Activated gamma-delta T cell treated with Interleukin-2 at 50 U/mL for 16 hours (primary cell): ENCODE results near the gene PHKA2.

Source experiments
- DNase-seq: peaks from one replicate; pipeline ENCODE4 v3.0.0-alpha.2; 2020

PHKA2 gene

DNA sequence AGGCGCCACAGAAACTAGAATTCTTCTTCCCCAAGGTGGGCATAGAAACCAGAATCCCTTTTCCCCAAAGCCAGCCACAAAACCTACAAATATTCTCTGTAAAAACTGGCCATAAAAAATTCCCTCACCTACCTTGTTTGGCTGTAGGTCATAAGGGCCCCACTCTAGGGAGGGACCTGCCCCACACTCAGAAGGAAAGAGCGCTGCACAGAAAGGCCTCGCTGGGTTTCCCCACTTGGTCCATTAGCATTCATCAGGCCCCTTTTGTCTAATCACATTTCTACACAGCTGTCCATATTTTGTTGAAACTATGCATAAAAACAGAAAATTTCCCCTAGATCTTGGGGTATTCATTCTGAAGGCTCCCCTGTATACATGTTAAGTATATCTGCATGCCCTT lies 54.1 kb downstream of the PHKA2 start:
- no peak for DNase-seq

DNA sequence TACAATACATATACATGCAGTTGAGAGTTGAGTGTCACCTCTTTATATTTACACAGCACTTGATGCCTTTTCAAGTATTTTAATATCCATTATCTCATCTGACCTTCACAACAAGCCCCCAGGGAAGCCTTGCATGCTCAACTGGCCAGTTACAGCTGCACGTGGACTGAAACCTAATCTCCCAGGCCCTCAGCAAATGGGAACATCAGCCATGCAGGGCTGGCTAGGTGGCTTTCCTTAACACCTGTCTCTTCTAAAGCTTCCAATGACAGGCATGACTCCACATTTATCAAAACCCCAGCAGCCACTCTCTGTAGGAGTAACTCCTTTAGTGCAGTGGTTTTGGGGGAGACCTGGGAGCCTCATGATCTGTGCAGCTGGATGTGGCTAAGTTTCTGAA lies 56.4 kb downstream of the PHKA2 start:
- DNase-seq = no peak

DNA sequence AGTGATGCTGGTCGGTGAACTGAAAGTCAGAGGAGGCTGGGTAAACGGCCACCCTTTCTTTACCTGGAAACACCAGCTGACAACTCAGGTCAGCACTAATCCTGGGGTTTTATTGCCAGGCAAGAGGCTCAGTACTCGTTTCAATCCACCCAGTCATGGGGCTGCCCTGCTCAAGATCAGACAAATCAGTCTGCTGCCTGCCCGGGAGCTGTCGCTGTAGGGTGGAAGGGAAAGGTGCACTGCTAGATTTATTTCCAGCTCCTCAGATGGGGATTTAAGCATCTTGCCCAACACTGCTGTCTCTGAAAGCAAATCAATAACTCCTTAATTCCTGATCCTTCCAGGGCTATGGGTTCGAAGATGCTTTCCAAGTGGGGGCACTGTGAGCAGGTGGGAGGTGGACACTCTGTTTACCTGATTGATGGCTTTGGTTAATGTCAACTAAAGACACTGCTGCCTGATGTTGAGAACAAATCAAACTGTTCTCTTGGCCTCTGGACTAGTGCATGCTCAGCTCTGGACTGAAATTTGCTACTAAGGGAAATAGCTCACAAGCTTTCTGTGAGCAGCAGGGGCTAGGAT lies 59.3 kb downstream of the PHKA2 start:
- DNase-seq = no peak

GRCh38 chrX:18920566-18920965 lies 63.3 kb downstream of the PHKA2 start:
- no peak for DNase-seq

DNA sequence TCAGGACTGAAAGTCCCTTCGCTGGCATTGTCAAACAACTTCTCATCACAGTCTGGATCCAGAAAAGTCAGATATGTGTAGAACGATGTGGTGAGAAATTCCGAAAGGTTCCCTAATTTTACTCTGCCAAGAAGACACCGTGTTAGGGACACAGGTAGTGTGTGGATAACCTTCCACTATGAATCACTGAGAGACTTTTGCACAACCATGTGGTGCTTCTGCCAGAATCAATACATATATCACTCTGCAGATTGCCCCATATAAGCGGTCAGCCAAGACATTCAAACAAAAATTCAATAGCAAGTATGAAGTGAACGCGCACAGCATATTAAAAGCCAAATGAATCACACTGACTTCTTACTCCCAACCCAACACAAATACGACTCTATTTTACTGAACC lies 63.8 kb downstream of the PHKA2 start:
- no peak for DNase-seq

- no peak for DNase-seq
These were observed 66.1 kb downstream of the PHKA2 start for GRCh38 chrX:18917831-18918230.

DNA sequence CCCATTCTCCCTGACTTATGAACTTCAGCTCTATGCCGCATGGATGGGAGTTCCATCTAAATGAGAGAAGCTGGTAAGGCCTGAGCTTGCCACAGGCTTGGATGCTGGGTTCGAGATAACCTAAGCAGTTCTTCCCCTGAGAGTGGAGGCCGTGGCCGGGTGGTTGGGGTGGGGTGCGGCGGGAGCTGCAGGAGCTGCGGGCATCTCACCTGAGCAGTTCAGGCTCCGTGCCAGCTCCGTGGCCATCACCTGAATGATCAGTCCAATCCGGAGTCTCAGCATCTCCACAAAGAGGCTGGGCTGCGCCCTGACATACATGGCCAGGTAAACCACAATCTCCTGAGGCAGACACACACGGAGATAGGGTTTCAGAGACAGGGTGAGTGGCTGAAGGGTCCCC lies 77.6 kb downstream of the PHKA2 start:
- no peak for DNase-seq

DNA sequence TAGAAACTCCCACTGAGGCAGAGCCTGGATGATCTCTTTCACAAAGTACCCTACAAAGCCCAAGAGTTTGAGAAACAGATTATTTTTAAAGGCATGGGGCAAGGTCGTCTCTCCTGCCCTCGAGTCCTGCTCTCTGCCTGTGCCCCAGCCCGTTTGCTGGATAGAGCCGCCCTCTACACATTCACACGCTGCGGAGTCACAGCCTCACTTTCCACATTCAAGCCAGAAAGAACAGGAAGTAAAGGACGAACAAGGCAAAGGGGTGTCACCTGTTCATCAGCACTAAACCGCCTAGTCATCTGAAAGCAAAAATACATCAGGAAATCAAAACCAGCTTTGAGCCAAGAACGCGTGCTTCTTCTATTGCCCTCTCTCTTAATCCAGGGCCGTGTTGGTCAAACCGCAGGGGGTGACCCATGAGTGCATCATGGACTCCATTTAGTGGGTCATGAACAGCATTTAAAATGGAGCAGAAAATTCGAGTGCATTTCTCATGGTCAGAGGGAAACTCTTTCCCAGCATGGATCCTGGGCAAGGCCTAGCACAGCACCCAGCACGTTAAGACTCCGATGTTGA lies 83.4 kb downstream of the PHKA2 start:
- no peak for DNase-seq

- no peak for DNase-seq
These were observed 84.0 kb downstream of the PHKA2 start for GRCh38 chrX:18899796-18900380.

DNA sequence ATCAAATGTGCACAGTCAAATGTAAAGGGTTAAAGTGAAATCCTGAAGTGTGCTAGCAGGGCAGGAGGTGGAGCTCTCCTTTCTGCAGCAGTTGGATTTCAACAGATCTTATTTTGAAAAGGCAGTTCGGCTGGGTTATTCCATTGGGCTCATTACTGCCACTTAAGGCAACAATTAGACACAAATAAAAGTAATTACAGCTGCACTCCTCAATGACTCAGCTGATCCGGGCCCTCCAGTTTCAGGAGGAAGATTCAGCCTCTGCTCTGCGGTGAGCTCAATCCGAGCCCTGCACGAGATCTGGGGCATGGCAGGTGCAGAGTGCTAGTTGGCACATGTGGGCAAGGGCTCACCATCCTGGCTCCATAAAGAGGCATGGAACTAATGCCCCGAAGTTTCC lies 85.4 kb downstream of the PHKA2 start:
- no peak for DNase-seq

DNA sequence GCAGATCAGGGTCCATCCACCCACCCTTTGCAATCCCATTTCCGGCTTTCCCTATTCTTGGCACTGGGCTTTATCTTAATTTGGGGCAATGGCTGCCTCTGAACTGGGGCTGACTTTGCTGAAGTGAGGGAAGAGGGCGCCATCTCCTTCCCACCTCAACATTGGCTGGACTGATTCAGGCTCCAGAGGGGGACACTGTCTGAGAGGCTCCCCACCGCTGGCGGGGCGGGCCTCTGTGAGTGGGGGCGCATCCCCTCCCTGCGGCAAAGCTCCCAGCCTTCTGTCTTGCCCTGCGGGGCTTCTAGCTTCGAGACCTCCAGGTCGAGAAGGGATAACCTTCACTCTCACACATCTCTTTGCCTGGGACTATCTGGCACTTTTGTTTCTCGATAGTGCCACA lies 85.8 kb downstream of the PHKA2 start:
- no peak for DNase-seq

GRCh38 chrX:18897611-18898010 lies 86.3 kb downstream of the PHKA2 start:
- DNase-seq = no peak

GRCh38 chrX:18896680-18897544 lies 87.0 kb downstream of the PHKA2 start:
- DNase-seq = no peak

DNA sequence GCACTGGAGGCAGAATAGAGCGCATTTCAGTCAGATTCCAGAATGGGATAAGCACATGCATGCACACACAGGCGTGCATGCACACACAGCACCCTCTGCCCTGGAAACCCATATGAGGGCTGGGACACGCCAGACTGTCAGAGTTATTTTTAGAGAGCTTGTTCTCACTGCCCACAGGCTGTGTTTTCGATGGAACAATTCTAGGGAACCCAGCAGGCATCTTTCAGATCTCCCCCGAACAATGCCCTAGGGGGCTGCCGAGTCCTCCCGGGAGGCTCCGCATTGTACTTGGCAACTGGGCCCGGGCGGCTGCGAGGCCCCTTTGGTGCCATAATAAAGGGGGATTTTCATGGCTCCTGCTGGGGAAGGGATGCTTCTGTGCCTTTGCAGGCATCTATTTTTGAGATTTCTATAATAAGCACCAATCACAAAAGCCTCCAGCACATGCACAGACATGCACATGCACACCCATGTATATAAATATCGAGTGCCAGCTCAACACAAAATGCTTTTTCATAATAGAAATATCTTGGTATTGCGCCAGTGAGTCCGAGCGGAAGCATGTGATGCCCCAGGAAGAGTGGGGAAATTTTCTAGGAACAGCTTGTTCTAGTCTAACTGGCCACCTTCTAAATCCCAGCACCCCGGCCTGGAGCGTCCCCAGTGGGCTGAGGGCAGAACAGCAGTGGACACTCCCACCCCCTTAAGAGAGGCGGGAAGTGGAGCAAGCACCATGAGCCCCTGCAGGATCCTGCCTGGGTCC lies 88.5 kb downstream of the PHKA2 start:
- DNase-seq = no peak

GRCh38 chrX:18894156-18894555 lies 89.8 kb downstream of the PHKA2 start:
- no peak for DNase-seq

DNA sequence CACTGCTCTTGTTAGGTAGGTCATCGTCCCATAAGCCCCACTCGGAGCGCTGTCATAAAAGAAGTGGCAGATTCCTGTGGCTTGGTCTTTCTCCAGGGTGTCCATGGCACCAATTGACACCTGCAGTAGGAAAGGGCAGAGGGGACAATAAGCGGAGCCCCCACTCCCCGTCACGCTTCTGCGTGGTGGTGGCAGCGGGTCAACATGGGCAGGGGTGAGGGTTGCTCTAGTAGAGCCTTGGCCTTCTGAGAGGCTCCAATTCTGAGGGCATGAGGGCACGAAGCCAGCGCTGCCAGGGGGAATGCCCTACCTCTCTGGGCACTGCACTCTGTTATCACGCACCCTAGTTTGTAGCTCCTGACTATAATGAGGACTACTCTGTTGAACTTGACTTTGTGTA lies 90.4 kb downstream of the PHKA2 start:
- no peak for DNase-seq

DNA sequence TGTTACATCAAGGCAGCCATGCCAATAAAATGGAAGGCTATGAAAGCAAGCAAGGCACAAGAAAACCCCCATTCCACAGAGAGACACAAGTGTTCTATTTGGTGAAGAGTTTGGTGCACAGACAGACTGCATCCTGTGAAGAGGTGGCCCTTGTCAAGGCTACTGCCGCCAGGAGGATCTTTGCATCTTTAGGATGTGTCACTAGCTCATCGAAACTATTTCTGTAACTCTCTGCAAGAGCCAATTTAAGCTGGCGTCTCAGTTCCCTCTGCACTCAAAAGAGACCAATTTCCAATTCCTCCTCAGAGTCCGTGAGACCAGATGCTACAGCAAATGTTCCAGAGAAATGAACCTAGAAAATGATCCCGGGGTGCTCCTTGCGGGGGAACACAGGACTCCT lies 91.0 kb downstream of the PHKA2 start:
- DNase-seq = no peak

- no peak for DNase-seq
These were observed 92.4 kb downstream of the PHKA2 start for GRCh38 chrX:18891548-18891945.

GRCh38 chrX:18890724-18891547 lies 93.0 kb downstream of the PHKA2 start:
- DNase-seq = no peak

- no peak for DNase-seq
These were observed 93.9 kb downstream of the PHKA2 start for GRCh38 chrX:18890049-18890381.

DNA sequence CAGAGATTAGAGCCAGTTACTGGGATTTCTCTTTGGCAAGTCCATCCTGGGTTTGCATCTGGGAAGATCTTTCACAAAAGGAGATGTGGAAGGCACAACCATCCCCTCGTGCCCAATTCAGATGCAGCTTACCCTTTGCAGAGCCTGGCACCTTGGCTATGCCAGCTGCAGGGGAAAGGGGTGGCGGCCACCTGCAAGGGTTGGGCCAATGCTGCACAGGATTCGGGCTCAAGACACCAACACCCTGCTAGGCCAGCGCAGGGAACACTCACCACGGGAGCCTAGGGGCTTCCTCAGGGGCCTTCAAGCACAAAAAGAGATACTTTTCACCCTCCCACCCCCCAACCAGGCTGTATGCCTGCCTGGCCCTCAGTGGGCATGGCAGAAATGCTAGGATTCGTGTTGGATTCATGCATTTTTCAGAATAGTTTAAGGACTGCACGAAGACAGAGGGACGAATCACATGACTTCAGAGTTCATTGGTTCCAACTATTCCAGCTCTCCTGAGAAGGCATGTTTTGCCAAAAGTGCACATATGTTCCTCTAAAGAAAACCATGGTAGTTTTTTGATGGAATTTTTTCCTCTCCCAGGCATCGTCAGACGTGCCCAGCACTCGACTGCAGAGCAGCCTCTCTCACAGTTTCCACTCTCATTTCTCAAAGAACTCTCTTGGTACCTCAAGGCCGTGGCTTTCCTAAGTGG lies 94.4 kb downstream of the PHKA2 start:
- no peak for DNase-seq

- no peak for DNase-seq
These were observed 95.6 kb downstream of the PHKA2 start for GRCh38 chrX:18888281-18888680.
